HG03196 (cell line): ENCODE results near the gene LONRF3.

Source experiments
- ATAC-seq: cut with Tn5 transposase; IDR thresholded peaks from one replicate; pipeline ENCODE4 v1.9.1; 2021; ENCODE audit not compliant: unreplicated experiment

LONRF3 gene

DNA sequence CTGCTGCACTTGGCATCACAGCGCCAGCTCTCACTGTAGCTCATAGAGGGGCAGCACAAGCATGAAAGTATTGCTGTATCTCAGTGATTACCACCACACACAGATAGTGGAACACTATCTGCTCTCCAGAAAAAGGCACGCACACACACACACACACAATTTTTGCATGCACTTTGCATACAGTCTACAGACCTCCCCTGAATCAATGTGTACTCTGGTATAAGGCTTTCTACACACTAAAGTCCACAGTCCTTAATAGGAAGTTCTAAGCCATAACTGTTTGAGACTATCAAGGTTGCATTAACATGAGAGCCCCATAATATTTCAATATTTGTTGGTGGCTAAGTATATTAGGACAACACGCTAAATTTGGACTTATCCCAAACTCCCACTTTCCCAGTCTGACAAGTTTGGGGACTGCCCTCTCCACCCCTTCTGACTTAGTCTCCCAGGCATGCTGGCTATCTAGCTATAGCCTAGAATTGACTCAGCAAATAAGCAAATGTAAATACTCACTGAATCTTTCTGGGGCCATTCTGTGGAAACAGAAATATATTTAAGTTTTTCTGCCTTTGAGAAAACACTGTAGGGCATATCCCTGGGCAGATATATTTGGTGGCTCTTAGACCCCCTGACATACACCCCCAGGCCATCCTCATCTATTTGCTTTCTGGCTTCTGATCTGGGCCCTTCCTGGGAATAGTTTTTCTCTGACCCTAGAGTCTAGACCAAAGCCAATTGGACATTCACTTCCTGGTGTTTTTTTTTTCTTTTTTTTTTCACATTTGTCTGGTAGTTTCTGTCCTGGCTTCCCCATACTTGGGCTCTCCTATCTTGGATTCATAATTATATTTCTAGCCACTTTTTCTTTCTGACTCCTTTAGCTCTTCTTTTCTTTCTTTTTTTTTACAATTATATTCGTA, 62.0 kb downstream of the LONRF3 start:
- ATAC-seq, result no peak

DNA sequence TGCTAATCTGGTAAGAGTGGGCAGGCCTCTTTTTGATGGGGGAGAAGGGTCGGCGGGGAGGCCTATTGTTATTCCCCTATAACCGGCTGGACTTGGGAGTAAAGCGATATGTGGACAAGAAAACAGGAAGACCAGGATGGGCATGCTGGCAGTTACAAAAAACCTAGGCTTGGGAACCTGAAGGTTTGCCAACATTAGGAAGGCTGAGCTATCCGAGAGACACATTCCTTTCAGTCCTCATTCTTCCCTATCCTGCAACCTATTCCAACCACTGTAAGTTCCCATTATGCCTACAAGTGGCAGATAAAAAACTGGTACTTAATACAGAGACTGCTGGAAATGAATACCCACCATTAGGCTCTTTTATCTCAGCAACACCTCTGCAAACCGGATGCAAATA, 66.0 kb downstream of the LONRF3 start:
- no peak for ATAC-seq

DNA sequence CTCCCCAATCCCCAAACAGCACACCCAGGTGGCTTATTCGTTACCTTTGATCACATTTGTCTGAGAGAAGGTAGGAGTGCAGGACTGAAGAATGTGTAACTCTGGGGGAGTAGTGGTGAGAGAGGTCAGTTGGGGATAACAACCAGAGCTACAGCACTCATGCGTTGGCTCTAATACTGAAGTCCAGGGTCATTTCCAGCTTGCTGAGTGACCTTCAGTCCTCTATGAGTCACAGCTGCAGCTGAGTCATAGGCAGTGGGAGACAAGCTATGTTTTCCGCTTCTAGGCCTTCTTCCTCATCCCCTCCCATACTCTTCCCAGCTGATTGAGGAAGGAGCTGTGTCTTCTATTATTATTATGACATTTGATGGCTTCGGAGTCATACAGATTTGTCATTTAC, 66.8 kb downstream of the LONRF3 start:
- no peak for ATAC-seq

DNA sequence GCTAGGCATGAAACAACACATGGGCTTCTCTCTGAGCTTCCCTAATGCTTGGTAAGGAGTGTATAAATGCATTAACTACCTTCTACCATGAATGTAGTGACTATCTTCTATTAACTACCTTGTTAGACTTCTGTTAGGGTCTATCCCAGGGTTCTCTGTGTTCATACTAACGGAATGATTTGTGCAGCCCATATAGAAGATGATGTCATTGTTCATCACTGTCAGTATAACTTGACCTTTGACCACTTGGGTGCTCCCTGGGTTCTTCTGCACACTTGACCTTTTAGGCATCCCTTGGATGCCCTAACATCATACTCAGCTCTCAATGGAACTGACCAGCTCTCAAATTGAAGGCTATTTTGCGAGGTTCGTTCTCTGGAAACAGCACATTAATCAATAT, 67.6 kb downstream of the LONRF3 start:
- ATAC-seq, result no peak

DNA sequence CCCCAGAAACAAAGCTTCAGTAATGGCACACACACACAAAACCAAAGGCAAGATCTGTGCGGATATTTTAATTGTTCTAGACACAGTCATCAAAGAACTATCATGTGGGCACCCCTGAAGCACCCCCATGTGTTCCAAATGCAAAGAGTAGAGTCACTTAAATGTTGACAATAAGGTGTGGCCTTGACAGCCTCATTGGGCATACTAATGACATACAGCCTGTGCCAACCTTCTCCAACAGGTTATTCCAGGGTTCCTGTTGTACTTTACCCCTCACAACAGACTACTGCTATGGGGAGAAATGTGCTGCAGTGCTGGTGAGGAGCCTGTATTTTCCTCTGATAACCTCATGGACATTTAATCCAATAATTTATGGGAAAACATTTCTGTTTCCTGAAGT, 68.6 kb downstream of the LONRF3 start:
- ATAC-seq, result no peak

DNA sequence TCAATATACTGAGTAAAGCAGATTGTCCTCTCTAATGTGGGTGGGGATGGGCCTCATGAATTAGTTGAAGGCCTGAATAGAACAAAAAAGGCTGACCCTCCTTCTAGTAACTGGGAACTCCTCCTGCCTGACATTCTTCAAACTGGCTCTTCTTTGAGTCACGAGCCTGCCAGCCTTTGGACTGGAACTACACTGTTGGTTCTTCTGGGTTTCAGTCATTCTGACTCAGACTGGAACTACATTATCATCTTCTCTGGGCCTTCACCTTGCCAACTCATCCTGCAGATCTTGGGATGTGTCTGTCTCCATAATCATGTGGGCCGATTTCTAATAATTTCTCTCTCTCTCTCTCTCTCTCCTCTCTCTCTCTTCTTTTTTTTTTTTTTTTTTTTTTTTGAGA, 71.5 kb downstream of the LONRF3 start:
- ATAC-seq, result no peak

DNA sequence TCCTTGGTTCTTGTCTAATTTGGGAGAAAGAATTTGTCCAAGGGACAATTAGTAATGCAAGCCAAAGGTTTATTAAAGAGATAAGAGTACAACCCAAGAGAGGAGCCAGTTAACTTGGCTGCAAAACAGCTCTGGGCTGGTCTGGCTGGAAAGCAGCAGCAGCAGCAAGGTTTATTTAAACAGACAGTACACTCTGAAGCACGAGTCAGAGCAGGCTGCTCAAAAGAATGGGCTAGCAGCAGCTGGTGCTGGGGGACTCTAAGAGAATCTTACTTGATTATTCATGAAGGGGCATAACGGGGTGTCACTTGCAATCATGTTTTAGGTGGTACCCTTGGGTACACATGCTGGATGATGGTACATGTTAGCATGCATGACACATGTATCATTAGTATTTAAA, 81.3 kb downstream of the LONRF3 start:
- ATAC-seq, result no peak

DNA sequence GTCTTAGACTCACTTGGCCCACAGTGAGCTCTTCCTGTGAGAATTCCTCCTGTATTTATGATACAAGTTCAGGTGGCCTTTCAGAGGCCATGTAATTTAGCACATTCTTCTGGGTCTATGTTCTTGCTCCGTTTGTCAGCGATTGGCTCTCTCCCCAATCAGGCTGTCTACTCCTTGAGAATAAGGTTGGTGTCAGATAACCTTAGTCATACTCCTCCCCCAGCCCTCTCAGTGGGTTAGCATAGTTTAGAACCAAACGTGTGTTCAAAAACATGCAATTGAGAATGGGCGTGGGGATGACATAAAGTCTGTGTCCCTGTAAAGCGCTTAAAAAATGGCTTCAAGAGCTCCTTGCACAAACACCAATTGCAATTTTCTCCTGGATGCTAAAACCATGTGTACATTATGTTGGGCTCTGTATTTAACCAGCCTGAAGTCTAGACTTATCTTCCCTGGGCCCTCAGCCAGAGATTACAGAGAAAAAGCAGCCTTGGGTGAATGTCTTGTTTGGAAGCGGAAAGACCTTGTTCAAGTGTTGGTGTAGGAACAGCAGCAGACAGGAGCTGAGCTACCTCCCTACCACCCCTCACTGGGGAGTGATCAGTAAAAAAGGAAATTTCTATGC, 88.4 kb downstream of the LONRF3 start:
- ATAC-seq, result no peak

DNA sequence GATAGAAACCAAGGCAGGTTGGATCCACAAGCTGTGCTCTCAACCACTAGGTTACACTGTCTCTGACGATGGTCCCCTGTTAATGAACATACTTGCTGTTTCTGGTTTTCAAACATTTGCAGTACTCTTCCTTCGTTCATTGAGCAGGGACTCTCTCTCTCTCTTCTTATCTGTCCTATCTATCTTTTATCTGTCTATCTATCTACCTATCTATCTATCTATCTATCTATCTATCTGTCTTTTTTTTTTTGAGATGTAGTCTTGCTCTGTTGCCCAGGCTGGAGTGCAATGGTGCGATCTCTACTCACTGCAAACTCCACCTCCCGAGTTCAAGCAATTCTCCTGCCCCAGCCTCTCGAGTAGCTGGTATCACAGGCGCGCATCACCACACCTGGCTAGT, 89.0 kb downstream of the LONRF3 start:
- no peak for ATAC-seq

DNA sequence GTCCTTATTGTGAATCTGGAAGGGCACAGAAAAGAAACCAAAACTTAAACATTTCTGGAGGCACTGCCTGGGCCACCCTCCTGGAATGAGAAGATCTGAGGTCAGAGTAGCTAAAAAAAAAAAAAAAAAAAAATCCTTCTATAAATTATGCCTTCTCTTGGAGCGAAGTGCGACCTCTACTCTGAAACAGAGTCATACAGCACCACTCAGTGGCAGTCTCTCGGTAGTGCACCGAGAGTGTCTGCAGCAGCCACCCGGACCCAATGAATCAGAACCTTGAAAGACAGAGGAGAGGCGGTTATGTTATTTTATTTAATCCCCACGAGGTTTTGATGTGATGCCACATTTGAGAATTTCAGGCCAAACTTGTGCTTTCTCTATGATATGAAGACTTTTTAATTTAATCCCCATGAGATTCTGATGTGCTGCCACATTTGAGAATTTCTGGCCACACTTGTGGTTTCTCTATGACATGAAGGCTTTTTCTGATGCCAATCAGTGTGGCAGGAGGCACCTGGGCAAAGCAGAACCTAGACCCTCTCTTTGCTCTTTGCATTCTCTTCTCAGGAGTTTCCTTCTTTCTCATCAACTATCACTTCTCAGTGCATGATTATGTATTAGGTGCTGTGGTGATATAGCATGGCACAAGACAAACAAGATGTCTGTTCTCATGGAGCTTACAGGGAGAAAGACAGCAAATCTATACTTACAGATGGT, 92.8 kb downstream of the LONRF3 start:
- no peak for ATAC-seq
